GM18861 (cell line): ENCODE data around the gene EXOC6.

ENCODE experiments used
- ATAC-seq: cut with Tn5 transposase; IDR thresholded peaks from one replicate; pipeline ENCODE4 v1.9.1; 2021; ENCODE audit not compliant: unreplicated experiment

EXOC6 gene

DNA sequence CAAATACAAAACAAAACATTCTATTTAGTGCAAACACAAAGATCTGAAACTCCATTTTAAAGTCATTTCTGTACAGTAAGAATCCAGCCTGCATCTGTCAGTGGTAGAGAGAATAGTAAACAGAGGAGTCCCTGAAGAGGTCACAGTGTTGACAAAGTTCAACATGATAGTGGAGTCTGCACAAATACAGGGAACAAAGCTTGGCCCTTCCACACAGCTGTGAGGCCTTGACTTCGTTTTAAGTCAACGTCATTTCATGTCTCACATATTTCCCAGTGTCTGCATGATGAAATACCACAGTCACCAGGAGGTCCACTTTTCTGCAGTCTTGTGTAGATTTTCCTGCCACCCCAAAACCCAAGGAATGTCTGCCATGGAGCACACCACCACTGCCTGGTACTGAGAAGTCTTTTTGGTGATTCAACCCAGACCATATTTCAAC, 258.3 kb downstream of the EXOC6 start:
- no peak for ATAC-seq
